SH-SY5Y (cell line): ENCODE results near the gene CLUH.

Experiments
- GATA2 ChIP-seq: IDR thresholded peaks from 2 replicates; pipeline ENCODE4 v1.6.1; 2011; ENCODE audit warnings: mild to moderate bottlenecking, low read depth, low read length
- GATA3 ChIP-seq: IDR thresholded peaks from 2 replicates; pipeline ENCODE4 v1.6.1; 2011; ENCODE audit warnings: low read depth, mild to moderate bottlenecking, low read length, moderate library complexity

DNA sequence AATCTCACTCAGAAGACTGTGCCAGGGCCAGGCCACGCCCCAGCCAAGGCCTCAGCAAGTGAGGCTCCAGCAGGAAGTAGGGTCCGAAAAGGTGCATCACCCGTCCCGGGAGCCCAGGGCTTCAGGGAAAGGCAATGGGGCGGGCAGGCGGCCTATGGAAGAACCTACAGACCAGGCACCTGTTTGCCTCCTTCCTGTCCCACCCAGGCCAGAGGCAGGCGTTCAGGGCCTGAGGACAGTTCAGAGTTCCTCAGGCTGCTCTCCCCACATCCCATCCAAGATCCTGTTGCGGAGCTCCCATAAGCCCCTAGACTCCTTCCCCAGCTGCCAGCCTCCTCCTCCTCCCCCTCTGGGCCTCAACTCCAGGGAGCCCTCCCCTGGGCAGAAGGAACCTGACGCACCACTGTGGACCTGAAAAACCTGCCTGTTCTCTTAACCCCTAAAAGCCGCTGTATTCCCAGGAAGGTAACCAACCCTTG is 2.3 kb downstream of the CLUH start:
- TF ChIP-seq GATA2, result no peak
- no peak for TF ChIP-seq GATA3
